Glutamatergic neuron (in vitro differentiated cells): ENCODE results near the gene PRMT7. TPM values are rescaled to one million over a fixed set of nuclear protein-coding genes. Genes with fewer than 3 reads are reported as not detected.
"Not testable (repeated sequence)": the region's sequence is repeated elsewhere in the genome, so short reads cannot be mapped to it uniquely, and the experiment has no call there.

ENCODE experiments used
- DNase-seq: peaks from one replicate; pipeline ENCODE4 v3.0.0; 2022
- H3K27ac Mint-ChIP-seq: one replicate; pipeline ENCODE4 v1.8.0; 2020; ENCODE audit warnings: mild to moderate bottlenecking, mixed read lengths, inconsistent platforms; ENCODE audit not compliant: unreplicated experiment
- H3K27me3 Mint-ChIP-seq: one replicate; pipeline ENCODE4 v1.8.0; 2020; ENCODE audit warnings: mild to moderate bottlenecking, moderate library complexity, mixed read lengths, inconsistent platforms; ENCODE audit not compliant: unreplicated experiment
- H3K36me3 Mint-ChIP-seq: one replicate; pipeline ENCODE4 v1.8.0; 2020; ENCODE audit warnings: mild to moderate bottlenecking, mixed read lengths, inconsistent platforms; ENCODE audit not compliant: unreplicated experiment
- H3K4me1 Mint-ChIP-seq: one replicate; pipeline ENCODE4 v1.8.0; 2020; ENCODE audit warnings: mild to moderate bottlenecking, low read depth, mixed read lengths, inconsistent platforms; ENCODE audit not compliant: unreplicated experiment
- H3K4me3 Mint-ChIP-seq: one replicate; pipeline ENCODE4 v1.8.0; 2020; ENCODE audit warnings: mild to moderate bottlenecking, mixed read lengths, inconsistent platforms; ENCODE audit not compliant: unreplicated experiment
- H3K9me3 Mint-ChIP-seq: one replicate; pipeline ENCODE4 v1.8.0; 2020; ENCODE audit warnings: mild to moderate bottlenecking, moderate library complexity, mixed read lengths, inconsistent platforms; ENCODE audit not compliant: unreplicated experiment
- CTCF ChIP-seq: fragments of 200-600 bp; sonication (generic); IDR thresholded peaks from one replicate; pipeline ENCODE4 v1.5.0; 2021; ENCODE audit not compliant: partially characterized antibody, unreplicated experiment
- total RNA-seq: library from RNA; stranded (reverse); fragmentation: NEBNext Ultra II Directional; extraction: Animal tissue kit (Norgen Biotek cat#: 25700); gene quantifications from one replicate; pipeline ENCODE4 v1.2.1, GENCODE V29; 2021; ENCODE audit not compliant: unreplicated experiment

Gene PRMT7
- total RNA-seq, 1 donor from 2014 or later, result 62.7 TPM

GRCh38 chr16:68287276-68288251, 23.3 kb upstream of the PRMT7 start:
- H3K36me3 Mint-ChIP-seq, result no peaks in the 10 kb centered on the region
- no peak overlapping the region for H3K4me3 Mint-ChIP-seq
- DNase-seq, result no peak
- H3K27me3 Mint-ChIP-seq, result peaks cover 2% of the 10 kb centered on the region
- TF ChIP-seq CTCF, result no peak
- peaks cover 4% of the 10 kb centered on the region for H3K9me3 Mint-ChIP-seq
- no peak overlapping the region for H3K27ac Mint-ChIP-seq
- H3K4me1 Mint-ChIP-seq, result peaks cover 17% of the 10 kb centered on the region

GRCh38 chr16:68288252-68288650, 22.6 kb upstream of the PRMT7 start:
- Mint-ChIP-seq H3K27ac (no peak overlapping the region), H3K27me3 (no peaks in the 10 kb centered on the region), H3K36me3 (no peaks in the 10 kb centered on the region), H3K4me1 (peaks cover 15% of the 10 kb centered on the region), H3K9me3 (peaks cover 4% of the 10 kb centered on the region), H3K4me3 (no peak overlapping the region)
- TF ChIP-seq CTCF, result no peak
- no peak for DNase-seq

GRCh38 chr16:68288796-68289195, 22.0 kb upstream of the PRMT7 start:
- H3K36me3 Mint-ChIP-seq, DNase-seq, H3K4me1 Mint-ChIP-seq, H3K4me3 Mint-ChIP-seq, H3K27ac Mint-ChIP-seq, H3K27me3 Mint-ChIP-seq, H3K9me3 Mint-ChIP-seq: not testable (repeated sequence)

DNA sequence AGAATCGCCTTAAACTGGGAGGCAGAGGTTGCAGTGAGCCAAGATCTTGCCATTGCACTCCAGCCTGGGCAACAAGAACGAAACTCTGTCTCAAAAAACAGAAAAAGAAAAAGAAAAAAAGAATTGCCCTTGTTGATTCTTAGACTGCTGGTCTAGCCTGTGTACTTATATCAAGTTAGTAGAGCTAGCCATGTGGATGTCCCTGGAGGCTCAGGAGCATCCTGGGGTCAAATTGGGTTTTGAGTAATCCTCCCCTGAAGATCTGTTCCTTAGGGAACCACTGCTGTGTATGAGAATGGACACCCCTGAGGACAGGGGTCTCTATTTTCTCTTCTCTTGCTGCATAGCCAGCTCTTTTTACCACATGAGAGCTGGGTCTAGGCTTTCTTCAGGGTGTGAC, 21.6 kb upstream of the PRMT7 start:
- Mint-ChIP-seq H3K27me3 (peaks cover 1% of the 10 kb centered on the region), H3K36me3 (no peaks in the 10 kb centered on the region), H3K4me3 (no peak overlapping the region), H3K4me1 (peaks cover 8% of the 10 kb centered on the region), H3K27ac (no peak overlapping the region), H3K9me3 (peaks cover 4% of the 10 kb centered on the region)
- DNase-seq, result no peak
- TF ChIP-seq CTCF, result no peak

- H3K4me3 Mint-ChIP-seq, result no peak overlapping the region
- no peak for DNase-seq
- H3K36me3 Mint-ChIP-seq, result no peaks in the 10 kb centered on the region
- peaks cover 6% of the 10 kb centered on the region for H3K4me1 Mint-ChIP-seq
- peaks cover 4% of the 10 kb centered on the region for H3K9me3 Mint-ChIP-seq
- H3K27me3 Mint-ChIP-seq, result peaks cover 3% of the 10 kb centered on the region
- no peak overlapping the region for H3K27ac Mint-ChIP-seq
- no peak for TF ChIP-seq CTCF
These were observed 21.0 kb upstream of the PRMT7 start for GRCh38 chr16:68289621-68290329.
